GM23338 (cell line): ENCODE results near the gene GRAPL. TPM values are rescaled to one million over a fixed set of nuclear protein-coding genes. Genes with fewer than 3 reads are reported as not detected.
"Not testable (repeated sequence)": the region's sequence is repeated elsewhere in the genome, so short reads cannot be mapped to it uniquely, and the experiment has no call there.

ENCODE experiments used
- ATAC-seq: fragments of 200-7000 bp; cut with Tn5 transposase; 3 replicates; pipeline ENCODE4 v1.9.1; 2020
- DNase-seq: peaks from one replicate; pipeline ENCODE4 v3.0.0-alpha.2; 2015; ENCODE audit warnings: low spot score
- H2AFZ ChIP-seq: fragments of 200-600 bp; sonication (generic); 2 replicates; pipeline ENCODE4 v1.8.0; 2016; ENCODE audit warnings: antibody characterized with exemption, mild to moderate bottlenecking, moderate library complexity
- H3F3A ChIP-seq: fragments of 200-600 bp; sonication (generic); replicated peaks from 2 replicates; pipeline ENCODE4 v1.8.0; 2017; ENCODE audit warnings: antibody characterized with exemption, mixed run types, low read depth
- H3K27ac ChIP-seq: fragments of 200-600 bp; sonication (generic); 2 replicates; pipeline ENCODE4 v1.6.1; 2016; ENCODE audit warnings: low read depth
- H3K27me3 ChIP-seq: fragments of 200-600 bp; sonication (generic); 2 replicates; pipeline ENCODE4 v1.8.0; 2016; ENCODE audit warnings: mild to moderate bottlenecking, mixed run types, moderate library complexity; ENCODE audit not compliant: insufficient read depth
- H3K36me3 ChIP-seq: fragments of 200-600 bp; sonication (generic); 2 replicates; pipeline ENCODE4 v1.8.0; 2016; ENCODE audit warnings: mild to moderate bottlenecking; ENCODE audit not compliant: insufficient read depth
- H3K4me1 ChIP-seq: fragments of 200-600 bp; sonication (generic); 2 replicates; pipeline ENCODE4 v1.8.0; 2016; ENCODE audit warnings: mild to moderate bottlenecking, moderate library complexity; ENCODE audit not compliant: insufficient read depth
- H3K4me2 ChIP-seq: fragments of 200-600 bp; sonication (generic); 2 replicates; pipeline ENCODE4 v1.7.1; 2017; ENCODE audit warnings: mixed run types
- H3K4me3 ChIP-seq: fragments of 200-600 bp; sonication (generic); 2 replicates; pipeline ENCODE4 v1.6.1; 2016; ENCODE audit warnings: mixed run types
- H3K79me2 ChIP-seq: fragments of 200-600 bp; sonication (generic); replicated peaks from 2 replicates; pipeline ENCODE4 v1.8.0; 2017; ENCODE audit warnings: mild to moderate bottlenecking; ENCODE audit not compliant: insufficient read depth
- H3K9me2 ChIP-seq: fragments of 200-600 bp; sonication (generic); 2 replicates; pipeline ENCODE4 v1.8.0; 2017; ENCODE audit not compliant: insufficient read depth
- H4K20me1 ChIP-seq: fragments of 200-600 bp; sonication (generic); replicated peaks from 2 replicates; pipeline ENCODE4 v1.8.0; 2017; ENCODE audit warnings: mild to moderate bottlenecking; ENCODE audit not compliant: insufficient read depth
- H3K27ac Mint-ChIP-seq: 2 replicates; pipeline ENCODE4 v1.8.0; 2020; ENCODE audit warnings: inconsistent platforms, mild to moderate bottlenecking, moderate library complexity, mixed read lengths
- H3K27me3 Mint-ChIP-seq: 3 replicates; pipeline ENCODE4 v1.8.0; 2022; ENCODE audit warnings: low read depth, mild to moderate bottlenecking, moderate library complexity, mixed read lengths, inconsistent platforms; ENCODE audit not compliant: insufficient read depth, poor library complexity
- H3K36me3 Mint-ChIP-seq: 3 replicates; pipeline ENCODE4 v1.8.0; 2021; ENCODE audit warnings: low read depth, mild to moderate bottlenecking, inconsistent platforms, moderate library complexity, mixed read lengths
- H3K4me1 Mint-ChIP-seq: 3 replicates; pipeline ENCODE4 v1.8.0; 2020; ENCODE audit warnings: mild to moderate bottlenecking, inconsistent platforms, mixed read lengths
- H3K4me3 Mint-ChIP-seq: 3 replicates; pipeline ENCODE4 v1.8.0; 2021; ENCODE audit warnings: moderate library complexity, mild to moderate bottlenecking, inconsistent platforms, mixed read lengths
- H3K9me3 Mint-ChIP-seq: 3 replicates; pipeline ENCODE4 v1.8.0; 2020; ENCODE audit warnings: moderate library complexity, mild to moderate bottlenecking, inconsistent platforms, mixed read lengths
- CTCF ChIP-seq, 2 experiments: fragments of 200-600 bp in 1 of 2; sonication (generic) in 1 of 2; conservative IDR thresholded peaks; 2 replicates each; pipeline versions ENCODE4 v1.5.1 to v1.6.1; 2016 to 2017; ENCODE audit warnings: antibody characterized with exemption in 2 of 2, low read depth in 2 of 2, mild to moderate bottlenecking in 2 of 2, moderate library complexity in 1 of 2
- polyA plus RNA-seq: library from polyadenylated mRNA; unstranded; fragments of >200 nt; fragmentation: Nextera tagmentation; extraction: Ambion mirVana; gene quantifications from 2 replicates; pipeline ENCODE4 v1.2.1, GENCODE V29; 2016
- total RNA-seq: library from RNA; depleted of rRNA; stranded (reverse); fragments of >200 nt; shearing (Covaris generic); gene quantifications from 2 replicates; pipeline ENCODE4 v1.2.3, GENCODE V29; 2014

GRAPL gene
- total and polyA plus RNA-seq, 2 experiments from 2014 or later, result 0.28 TPM; not detected in 1

- not testable (repeated sequence) for H3K9me3 Mint-ChIP-seq, H3K27ac Mint-ChIP-seq, H3K27me3 Mint-ChIP-seq, H3K36me3 ChIP-seq, H3K36me3 Mint-ChIP-seq, H3K27ac ChIP-seq, H3K4me2 ChIP-seq, H3K79me2 ChIP-seq, H3F3A ChIP-seq, H4K20me1 ChIP-seq, ATAC-seq, DNase-seq, H3K27me3 ChIP-seq, H3K9me2 ChIP-seq, H3K4me3 ChIP-seq, H2AFZ ChIP-seq, H3K4me1 ChIP-seq, H3K4me1 Mint-ChIP-seq, H3K4me3 Mint-ChIP-seq
These were observed 18.9 kb upstream of the GRAPL start for GRCh38 chr17:19108517-19108916.

DNA sequence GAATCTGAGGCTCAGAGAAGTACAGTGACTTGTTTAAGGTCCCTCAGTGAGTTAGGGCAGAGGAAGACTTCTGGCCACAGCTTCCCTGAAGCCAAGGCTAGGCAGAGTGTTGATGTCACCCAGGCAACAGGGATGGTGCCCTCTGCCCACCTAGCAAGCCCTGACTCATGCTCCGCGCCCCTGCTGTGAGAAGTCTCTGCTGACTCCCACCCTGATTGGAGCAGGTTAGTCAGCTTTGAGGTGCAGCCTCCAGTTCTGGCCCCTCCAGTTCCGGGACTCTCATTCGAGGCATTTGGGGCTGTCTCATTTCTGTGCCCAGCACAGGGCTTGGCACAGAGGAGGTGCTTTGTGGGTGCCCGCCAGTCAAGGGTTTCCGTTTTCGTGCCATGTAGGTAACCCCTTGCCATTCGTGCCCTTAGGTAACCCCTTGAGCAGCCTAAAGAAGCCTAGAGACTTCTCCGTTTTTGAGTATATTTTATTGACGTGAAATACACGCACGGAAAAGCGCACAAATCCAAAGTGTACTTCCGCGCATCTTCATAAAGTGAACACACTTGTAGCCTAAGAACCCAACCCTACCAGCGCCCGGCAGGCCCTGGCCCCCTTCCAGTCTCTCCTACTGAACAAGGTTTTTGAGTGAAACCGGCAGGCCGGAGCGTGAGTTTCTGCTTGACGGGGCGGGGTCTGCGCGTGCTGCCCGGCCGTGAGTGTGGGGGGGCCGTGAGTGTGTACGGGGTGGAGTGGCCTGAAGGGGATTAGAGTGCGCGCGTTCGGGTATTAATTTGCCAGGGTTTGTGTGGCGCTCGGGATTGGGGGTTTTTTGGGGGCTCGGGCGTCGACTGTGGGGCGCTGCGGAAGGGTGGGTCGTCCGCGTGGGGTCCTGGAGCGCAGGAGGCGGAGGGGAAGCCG, 16.9 kb upstream of the GRAPL start:
- not testable (repeated sequence) for H3K27me3 Mint-ChIP-seq, H3K9me3 Mint-ChIP-seq, H4K20me1 ChIP-seq, H3K4me3 Mint-ChIP-seq, H3K79me2 ChIP-seq, H3F3A ChIP-seq, H3K9me2 ChIP-seq, H3K36me3 Mint-ChIP-seq, H3K4me1 ChIP-seq, H3K4me3 ChIP-seq, H3K36me3 ChIP-seq, H3K4me1 Mint-ChIP-seq, H2AFZ ChIP-seq, H3K4me2 ChIP-seq, H3K27ac ChIP-seq, H3K27ac Mint-ChIP-seq, DNase-seq, H3K27me3 ChIP-seq
- peak; percentile 37 for ATAC-seq

GRCh38 chr17:19111111-19111711, 16.2 kb upstream of the GRAPL start:
- peak; percentile 92 for ATAC-seq
- H4K20me1 ChIP-seq, H3K27me3 Mint-ChIP-seq, H3K9me2 ChIP-seq, H3K4me1 Mint-ChIP-seq, H3K9me3 Mint-ChIP-seq, H2AFZ ChIP-seq, H3K27me3 ChIP-seq, H3K79me2 ChIP-seq, H3K27ac Mint-ChIP-seq, H3K36me3 ChIP-seq, H3F3A ChIP-seq, DNase-seq, H3K36me3 Mint-ChIP-seq, H3K4me1 ChIP-seq: not testable (repeated sequence)
- Histone ChIP-seq H3K27ac (peak overlapping the region; percentile 88), H3K4me2 (peak overlapping the region; percentile 78), H3K4me3 (peak overlapping the region; percentile 55)
- TF ChIP-seq CTCF (conservative IDR thresholded peaks at IDR 0.05; ENCODE audit: low read depth in 2 of 2), result peak; percentile 42 to 66
- H3K4me3 Mint-ChIP-seq, result peak overlapping the region; percentile 65
